CD4-positive, alpha-beta T cell treated with Interleukin-15 for 1 hour (primary cell): Measurements from ENCODE around the gene FNIP2.
"Not testable (repeated sequence)": the region's sequence is repeated elsewhere in the genome, so short reads cannot be mapped to it uniquely, and the experiment has no call there.

Experiments
- DNase-seq: peaks from one replicate; pipeline ENCODE4 v3.0.0-alpha.2; 2020

Gene FNIP2

DNA sequence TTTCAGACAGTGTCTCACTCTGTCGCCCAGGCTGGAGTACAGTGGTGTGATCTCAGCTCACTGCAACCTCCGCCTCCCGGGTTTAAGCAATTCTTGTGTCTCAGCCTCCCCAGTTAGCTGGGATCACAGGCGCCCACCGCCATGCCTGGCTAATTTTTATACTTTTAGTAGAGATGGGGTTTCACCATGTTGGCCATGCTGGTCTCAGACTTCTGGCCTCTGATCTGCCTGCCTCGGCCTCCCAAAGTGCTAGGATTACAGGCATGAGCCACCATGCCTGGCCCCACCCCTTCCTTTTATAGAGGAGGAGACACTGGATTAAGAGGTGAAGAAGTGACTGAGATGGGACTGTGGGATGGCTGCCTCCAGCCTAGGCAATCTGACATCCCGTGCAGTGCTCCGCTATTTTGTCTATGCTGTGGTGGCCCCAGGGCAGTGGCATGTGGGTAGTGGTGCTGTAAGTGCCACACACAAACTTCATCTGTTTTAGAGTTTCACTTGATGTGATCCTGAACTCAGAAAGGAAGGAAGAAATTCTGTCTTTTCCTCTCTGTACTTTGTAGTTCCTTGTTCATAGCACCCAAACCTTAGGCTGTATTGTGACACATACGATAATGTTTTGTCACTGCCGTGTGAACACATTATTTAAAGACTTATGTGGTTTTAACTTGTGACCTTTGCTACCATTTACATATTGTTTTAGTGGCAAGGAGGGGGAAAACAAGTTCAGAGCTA is 48.9 kb downstream of the FNIP2 start:
- no peak for DNase-seq

DNA sequence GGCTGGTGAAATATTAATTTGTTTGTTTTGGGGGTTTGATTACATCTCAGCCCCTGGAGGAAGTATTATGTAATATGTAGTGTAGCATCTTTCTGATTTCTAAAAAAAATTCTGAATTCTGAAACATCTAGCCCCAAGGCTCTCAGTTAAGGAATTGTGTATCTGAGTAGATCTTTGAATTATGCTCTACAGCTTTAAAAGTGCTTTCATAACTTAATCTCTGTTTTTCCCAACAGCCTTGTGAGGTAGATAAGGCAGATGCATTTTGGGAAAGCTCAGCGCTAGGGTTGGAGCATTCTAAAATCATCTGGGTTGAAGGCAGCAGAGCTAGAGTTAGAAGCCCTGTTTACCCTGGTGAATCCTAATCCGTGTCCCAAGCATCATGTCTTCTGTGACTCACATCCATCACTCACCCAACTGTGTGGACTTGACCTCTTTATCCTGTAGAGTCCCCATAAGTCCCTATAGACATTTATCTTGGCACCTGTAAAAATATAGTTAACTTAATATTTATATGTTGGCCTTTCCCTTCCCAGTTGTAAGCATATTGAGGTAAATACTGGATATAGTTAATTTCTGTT is 49.8 kb downstream of the FNIP2 start:
- no peak for DNase-seq

DNA sequence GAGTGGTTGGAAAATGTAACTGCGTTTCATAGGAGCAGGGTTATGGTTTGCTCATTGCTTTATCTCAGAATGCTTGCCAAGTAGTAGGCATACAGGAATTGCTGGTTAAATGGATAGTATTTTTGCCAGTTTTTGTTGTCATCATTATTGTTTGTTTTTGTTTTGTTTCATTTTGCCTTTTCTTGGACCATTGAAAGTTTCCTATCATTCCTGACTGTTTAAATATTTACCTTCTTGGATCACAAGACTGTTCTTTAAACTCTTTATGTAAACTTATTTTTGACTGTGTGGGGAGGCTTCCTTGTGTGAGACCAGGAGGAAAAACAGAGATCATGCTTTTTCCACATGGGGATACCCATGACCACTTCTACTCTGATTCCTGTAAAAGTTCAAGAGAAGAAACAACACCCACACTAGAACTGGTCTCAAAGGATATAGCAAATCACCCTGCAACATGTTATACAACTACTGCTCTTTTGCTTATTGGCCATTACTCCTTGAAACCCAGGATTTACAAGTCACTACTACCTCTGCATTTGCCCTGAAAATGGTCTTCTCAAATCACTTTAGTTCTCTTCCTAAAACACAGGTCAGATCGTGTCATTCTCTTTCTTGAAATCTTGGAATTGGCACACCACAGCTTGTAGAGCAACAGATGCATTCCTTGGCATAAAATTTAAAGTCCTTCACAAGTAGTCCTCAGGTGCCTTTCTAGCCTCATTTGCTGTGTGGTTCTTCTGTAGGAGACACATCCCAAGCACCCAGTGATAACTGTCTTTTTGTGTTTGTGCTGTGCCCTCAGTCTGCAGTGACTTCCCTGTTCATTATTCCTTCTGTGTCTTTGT is 51.3 kb downstream of the FNIP2 start:
- no peak for DNase-seq

DNA sequence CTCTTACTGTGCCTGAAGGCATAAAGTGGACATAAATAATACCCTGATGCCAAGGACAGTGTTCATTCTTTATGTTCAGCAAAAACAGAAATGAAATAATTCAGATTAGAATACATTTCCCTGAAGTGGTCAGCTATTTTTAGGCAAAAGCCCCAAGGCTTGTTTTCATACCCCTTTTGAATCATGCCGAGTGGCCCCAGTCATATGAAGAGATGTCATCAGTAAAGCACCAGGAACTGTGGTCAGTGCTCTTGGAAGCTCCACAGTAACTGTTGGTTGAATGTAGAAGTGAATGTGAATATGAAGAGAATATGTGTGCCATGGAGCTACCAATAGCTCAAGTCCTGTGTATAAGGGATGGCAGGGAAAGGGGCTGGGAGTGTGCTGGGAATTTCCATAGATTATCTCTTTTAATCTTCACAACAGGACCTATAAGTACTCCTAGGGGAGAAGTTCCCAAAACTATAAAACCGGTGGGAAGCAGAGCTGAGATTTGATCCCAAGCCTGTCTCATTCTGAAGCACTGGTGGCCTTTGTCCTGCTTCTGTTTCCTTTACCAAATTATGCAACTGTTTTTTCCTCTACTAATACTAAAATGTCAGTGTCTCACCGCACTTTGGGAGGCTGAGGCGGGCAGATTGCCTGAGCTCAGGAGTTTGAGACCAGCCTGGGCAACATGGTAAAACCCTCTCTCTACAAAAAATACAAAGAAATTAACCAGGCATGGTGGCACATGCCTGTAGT is 52.6 kb downstream of the FNIP2 start:
- DNase-seq = no peak

DNA sequence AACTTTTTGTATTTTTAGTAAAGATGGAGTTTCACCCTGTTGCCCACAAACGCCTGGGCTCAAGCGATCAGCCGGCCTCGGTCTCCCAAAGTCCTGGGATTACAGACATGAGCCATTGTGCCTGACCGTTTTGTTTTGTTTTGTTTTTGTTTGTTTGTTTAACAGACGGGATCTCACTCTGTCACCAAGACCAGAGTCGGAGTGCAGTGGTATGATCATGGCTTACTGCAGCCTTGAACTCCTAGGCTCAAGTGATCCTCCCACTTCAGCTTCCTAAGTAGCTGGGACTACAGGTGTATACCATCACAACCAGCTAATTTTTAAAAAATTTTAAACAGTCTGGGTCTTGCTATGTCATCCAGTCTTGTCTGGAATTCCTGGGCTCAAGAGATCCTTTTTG is 53.5 kb downstream of the FNIP2 start:
- no peak for DNase-seq

DNA sequence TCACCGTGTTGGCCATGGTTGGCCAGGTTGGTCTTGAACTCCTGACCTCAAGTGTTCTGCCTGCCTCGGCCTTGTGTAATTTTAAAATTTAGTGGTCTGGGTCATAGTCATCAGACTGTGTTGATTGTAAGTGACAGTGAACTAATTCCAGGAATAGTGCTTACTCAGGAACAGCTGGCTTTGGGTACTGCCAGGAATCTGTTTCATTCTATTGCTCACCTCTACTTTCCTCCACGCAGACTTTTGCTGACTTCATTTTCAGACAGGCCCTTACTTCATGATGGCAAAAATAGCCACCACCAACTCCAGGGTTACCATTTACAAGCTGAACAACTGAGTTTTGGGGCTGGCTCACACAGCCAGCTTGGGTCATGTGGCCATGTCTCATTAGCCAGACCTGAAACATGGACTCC is 54.6 kb downstream of the FNIP2 start:
- DNase-seq = no peak

DNA sequence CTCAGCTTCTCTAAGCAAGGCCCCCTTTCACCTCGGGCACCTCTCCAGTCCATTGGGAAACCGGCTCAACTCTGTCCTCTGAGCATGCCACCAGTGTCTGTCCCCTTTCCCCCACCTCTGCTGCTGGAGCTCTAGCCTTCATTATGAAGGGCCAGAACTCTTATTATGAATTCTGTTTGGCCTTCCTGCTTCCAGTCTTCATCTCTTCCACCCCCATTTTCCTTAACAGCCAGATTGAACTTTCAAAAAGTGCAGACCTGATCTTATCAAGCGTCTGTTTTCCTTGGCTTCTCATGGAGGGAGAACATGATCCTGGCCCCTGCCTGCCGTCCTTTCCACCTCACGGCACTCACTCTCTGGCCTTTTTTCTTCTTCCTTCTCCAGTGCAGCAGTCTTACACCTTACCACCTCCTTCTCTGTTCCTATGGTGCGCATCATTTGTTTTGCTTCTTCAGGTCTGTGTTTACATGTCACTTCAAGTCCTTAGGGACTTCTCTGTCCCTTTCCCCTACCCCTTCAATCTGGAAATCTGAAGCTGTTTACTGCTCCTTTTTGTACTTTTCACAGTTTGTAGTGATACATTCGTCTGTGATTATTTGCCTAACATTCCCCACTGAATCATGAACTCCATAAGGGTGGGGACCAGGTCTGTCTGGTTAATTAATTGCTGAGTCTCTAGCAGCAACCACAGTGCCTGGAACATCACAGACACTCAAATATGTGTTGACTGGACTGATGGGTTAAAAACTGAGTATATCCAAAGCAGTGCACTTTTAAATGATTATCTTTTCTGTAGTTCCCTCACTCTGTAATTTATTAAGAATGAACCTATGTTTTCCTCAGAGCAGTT is 55.8 kb downstream of the FNIP2 start:
- no peak for DNase-seq

DNA sequence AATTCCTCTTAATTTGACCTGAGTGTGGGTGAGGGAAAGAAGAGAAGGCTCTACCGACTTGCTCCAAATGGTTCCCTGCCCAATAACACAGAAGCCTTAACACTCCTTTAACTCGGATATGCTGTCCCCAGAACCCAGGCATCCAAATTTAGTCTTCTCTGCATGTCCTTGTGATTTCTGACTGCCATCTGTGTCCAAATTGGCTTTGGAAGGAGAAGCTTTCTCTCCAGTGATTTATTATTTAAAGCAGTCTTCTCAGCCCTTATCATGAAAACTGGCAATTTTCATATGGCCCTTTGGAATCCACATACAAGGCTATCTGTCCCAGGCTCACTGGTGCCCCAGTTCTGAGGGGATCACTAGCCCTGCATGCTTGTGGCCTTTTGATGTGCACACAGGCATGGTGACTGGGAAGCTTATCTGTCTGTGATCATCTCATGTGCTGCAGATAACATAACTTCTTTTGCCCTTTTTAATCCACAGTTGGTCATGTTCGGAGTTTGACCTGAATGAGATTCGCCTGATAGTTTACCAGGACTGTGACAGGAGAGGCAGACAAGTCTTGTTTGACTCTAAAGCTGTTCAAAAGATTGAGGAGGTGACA is 56.7 kb downstream of the FNIP2 start:
- DNase-seq = no peak

DNA sequence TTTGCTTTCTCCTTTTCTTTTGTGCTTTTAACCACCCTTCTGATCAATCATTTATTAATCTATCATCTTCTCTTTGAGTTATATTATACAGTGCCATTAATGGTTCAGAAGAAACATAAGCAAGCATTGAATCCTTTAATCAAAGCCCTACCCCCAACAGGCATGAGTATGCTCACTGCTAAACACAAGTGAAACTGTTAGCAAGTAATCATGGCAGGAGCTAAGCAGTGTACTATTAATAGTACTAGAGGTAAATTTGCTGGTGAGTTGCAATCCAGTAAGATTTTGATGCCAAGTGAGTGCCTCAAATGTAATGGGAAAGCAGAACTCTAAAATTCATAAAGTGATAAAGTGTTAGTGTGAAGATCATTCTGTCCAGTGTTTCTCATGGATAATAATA is 57.2 kb downstream of the FNIP2 start:
- DNase-seq = no peak

DNA sequence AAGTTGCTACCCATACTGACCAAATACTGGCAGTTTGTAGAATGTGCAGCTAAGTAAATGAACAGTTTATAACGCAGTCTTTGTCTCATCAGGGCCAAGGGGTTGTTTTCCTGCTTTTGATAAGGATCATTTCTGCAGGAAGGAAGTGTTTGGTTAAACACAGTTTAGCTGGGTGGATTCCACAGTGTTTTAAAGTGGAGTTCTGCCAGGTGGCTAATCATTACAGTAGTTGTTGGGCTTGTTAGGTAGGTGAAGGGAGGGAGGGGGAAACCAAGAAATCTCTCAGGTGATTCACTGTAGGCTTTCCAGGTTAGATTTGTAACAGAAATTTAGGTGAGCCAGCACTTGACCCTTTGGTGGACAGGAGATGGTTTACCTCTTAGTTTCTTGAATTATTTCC is 58.1 kb downstream of the FNIP2 start:
- no peak for DNase-seq

DNA sequence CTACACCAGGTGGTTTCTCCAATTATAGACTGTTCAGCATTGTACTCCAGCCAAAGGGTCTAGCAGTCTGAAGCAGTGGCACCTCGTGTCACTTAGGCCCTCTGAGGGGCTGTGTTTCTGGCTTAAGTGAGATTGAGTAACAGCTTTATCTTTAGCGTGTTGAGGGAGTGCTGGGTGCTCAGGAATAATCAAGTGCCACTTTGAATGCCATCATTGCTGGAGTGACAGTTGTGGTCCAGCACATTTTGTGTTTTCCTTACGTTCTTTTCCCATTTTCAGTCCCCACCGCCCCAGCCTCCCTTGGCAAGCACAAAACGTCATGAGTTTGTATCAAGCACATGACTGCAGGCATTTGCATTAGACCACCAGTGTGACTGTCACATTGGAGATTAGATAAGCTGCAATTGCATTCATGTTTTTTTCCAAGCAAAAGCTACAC is 58.7 kb downstream of the FNIP2 start:
- no peak for DNase-seq

DNA sequence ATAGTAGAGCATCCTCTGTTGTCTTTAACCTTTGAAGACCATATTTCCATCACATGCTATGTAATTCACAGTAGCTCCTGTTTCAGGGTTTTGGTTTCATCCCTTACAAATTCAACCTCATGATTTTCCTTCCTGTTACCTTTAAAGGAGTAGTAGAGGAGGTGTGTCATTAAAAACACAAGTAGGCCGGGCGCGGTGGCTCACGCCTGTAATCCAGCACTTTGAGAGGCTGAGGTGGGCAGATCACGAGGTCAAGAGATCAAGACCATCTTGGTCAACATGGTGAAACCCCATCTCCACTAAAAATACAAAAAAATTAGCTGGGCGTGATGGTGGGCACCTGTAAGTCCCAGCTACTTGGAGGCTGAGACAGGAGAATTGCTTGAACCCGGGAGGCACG is 59.3 kb downstream of the FNIP2 start:
- DNase-seq = not testable (repeated sequence)

DNA sequence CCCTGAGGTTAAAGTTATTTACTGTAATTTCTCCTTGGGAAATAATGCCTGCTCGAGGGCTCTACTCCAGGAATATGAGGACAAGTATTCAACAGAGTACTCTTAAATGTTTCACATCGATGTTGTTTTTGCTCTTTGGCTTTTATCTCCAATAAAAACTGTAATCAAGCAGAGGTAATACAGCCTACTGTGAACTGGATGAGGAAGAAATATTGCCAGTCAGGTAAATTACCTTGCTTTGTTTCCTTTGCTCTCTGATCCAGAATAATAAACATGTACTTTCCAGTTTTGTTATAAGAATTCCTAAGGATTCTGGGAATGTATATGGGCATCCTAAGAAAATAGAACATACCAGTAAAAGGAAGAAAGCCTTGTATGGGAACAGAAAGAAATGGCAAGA is 60.4 kb downstream of the FNIP2 start:
- no peak for DNase-seq

DNA sequence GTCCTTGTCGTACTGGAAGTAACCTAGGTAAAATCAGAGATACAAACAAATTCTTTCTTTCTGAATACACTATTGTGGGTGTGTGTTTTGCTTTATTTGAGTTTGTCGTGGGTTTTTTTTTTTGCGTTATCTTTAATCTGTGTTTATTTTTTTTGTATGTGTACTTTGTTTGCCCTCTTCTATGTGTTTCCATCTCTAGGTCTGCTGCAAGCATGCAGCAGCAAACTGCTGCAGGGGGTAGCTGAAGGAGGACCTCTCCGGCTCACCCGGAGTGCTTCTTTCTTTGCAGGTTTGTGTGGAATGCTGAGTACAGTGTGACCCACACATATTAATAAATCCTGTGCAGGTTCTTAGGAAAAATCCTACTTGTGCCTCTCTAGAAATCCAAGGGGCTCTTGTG is 64.8 kb downstream of the FNIP2 start:
- DNase-seq = no peak

DNA sequence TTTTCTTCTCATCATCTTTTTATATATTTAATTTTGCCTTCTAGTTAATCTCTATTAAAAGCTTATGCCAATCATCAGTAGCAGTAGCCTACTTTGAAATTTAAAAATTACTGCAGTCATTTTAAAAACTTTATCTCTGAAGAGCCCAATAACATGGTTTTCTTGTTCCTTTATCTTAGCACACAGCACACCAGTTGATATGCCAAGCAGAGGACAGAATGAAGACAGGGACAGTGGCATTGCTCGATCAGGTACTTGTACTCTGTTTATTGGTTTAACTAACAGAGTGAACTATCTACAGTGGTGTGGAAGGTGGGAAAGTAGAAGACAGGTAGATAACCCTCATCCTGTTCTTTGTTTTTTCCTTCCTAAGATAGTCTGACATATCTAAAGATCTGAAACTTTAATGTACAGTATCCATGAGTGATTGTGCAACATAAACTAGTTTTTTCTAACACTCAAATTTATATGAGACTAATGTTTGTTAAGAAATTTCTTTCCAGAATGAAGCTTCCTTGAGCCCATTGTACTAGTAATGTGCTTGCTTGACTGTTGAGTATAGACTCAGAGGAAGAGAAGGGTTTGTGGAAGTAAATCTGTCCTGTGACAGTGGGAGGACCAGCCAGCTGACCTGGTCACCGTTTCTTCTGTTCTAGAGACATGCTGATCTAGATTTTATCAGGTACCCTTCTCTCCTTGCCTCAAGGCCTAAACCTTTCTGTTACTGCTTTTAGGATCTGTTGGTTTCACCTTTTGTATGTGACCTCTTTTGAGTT is 66.6 kb downstream of the FNIP2 start:
- no peak for DNase-seq

DNA sequence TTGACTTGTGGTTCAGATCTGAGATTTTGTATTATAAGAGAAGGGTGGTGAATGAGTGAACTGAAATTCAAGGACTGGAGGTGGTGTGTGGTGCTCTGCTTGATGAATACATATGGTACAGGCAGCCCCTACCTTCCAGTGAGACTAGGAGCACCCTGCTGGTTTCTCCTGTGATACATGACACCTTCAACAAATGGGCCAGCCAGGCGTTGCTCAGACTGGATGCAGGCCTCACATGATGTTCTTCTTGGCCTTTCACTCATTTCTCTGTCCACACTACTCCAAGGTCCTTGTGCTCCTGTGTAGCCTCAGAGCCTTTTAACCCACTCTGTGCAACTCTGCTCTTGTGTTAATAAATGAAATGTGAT is 67.2 kb downstream of the FNIP2 start:
- DNase-seq = no peak

DNA sequence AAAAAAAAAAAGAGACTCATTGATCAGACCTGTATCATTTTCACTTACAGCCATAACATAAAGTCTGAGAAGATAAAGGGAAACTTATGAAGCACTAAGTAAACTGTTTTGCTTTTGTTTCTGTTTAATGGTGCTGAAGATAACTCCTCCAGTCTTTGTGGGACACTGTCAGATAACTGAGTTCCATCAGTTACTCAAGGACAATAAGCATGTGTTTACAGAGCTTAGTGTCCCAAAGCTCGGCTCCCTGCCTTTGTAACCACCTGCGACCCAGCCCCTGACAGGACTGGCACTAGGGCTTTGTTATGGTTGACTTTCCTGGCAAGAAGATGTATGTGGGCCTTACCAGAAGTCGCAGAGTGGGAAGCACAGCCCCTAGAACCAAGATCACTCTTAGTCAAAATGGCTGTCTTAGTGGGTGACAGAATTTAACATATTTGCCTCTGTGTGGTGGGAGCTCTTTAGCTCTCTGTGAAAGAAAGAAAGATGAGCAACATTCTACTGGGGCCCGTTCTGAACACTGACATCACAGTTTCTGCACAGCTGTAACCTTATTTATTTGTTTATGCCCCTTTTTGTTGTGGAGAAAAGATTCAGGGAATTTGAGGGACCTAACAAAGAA is 68.1 kb downstream of the FNIP2 start:
- DNase-seq = no peak

DNA sequence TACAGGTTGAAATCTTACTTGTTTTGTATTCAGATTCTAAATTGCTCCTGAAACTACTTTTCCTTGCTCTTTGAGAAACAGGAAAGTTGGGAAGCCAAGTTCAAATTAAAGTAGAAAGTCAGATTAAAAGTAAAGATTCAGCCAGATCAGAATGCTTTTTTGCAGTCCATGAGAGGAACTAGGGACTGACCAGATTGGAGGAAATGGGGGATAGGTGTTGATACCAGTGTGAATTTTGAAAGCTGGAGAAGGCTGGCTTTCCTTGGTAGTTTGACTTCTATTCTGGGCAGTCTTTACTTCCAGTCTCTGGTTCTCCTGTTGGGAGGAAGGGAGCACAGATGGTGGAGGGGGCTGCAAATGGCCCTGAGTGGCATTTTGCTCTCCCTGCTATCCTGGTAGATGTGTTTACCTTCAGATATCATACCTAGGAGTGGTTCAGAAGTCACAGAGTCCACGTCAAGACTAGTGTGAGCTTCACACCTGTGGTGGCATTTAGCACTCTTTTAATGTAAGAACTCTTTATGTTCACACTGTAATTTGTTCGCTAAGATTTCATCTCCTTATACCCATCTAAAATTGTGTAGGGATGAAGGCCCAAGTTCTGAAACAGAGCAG is 68.8 kb downstream of the FNIP2 start:
- DNase-seq = no peak

DNA sequence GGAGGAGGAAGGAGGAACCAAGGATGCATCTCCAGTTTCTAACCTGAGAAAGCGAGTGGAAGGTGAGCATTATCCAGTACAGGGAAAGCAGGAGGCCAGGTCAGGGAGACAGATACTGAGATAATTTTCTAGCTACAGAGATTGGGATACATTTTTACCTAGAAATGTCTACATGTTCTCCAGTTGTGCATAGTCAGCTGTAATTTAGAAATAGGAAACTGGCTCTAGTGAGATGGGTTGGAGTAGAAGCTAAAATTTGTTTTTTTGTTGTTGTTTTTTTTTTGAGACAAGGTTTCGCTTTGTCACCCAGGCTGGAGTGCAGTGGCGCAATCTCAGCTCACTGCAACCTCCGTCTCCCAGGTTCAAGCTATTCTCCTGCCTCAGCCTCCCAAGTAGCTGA is 71.3 kb downstream of the FNIP2 start:
- DNase-seq = no peak

DNA sequence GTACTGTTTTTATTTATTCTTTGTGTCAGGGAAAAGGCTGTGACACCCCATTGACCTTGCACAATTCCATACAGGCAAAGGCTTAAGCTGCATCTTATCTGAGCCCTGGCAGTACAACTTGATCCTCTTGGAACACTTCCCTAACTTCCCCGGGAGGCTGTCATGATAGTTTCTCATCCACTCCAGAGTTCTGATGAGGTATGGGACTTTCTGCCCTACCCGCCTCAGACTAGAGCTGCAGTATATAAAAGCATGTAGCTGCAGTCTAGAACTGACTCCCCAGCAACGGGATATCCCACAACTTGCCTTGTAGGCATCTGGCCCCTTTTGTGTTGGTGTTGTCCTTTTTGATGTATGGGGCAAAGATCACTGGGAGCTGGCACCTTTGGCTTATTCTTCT is 72.7 kb downstream of the FNIP2 start:
- DNase-seq = no peak
